ENCODE results near the gene DIP2C.

DIP2C gene

GRCh38 chr10:568848-569247 is 120.6 kb downstream of the DIP2C start:
- no peak for DNase-seq

- no peak for DNase-seq
Observed at GRCh38 chr10:567869-568268, 121.6 kb downstream of the DIP2C start.

- DNase-seq: no peak
Observed at GRCh38 chr10:566241-566885, 123.1 kb downstream of the DIP2C start.

GRCh38 chr10:565676-566075 is 123.8 kb downstream of the DIP2C start:
- DNase-seq: no peak

- DNase-seq: no peak
Observed at GRCh38 chr10:565146-565545, 124.3 kb downstream of the DIP2C start.

- DNase-seq: no peak
Observed at GRCh38 chr10:563827-564226, 125.6 kb downstream of the DIP2C start.

GRCh38 chr10:562142-562541 is 127.3 kb downstream of the DIP2C start:
- no peak for DNase-seq

GRCh38 chr10:561721-562120 is 127.7 kb downstream of the DIP2C start:
- DNase-seq: no peak

- no peak for DNase-seq
Observed at GRCh38 chr10:560314-560992, 129.0 kb downstream of the DIP2C start.

GRCh38 chr10:559767-560047 is 129.8 kb downstream of the DIP2C start:
- DNase-seq: no peak

- DNase-seq: no peak
Observed at GRCh38 chr10:558891-559766, 130.3 kb downstream of the DIP2C start.

- no peak for DNase-seq
Observed at GRCh38 chr10:558364-558763, 131.1 kb downstream of the DIP2C start.

GRCh38 chr10:557792-558328 is 131.6 kb downstream of the DIP2C start:
- DNase-seq: no peak

- DNase-seq: no peak
Observed at GRCh38 chr10:556971-557637, 132.4 kb downstream of the DIP2C start.

- no peak for DNase-seq
Observed at GRCh38 chr10:555682-556350, 133.7 kb downstream of the DIP2C start.

- no peak for DNase-seq
Observed at GRCh38 chr10:555281-555680, 134.2 kb downstream of the DIP2C start.

- no peak for DNase-seq
Observed at GRCh38 chr10:554182-554848, 135.2 kb downstream of the DIP2C start.

- DNase-seq: no peak
Observed at GRCh38 chr10:553233-553632, 136.2 kb downstream of the DIP2C start.

GRCh38 chr10:552679-553078 is 136.8 kb downstream of the DIP2C start:
- no peak for DNase-seq

- no peak for DNase-seq
Observed at GRCh38 chr10:551373-552252, 137.9 kb downstream of the DIP2C start.

All from suppressor macrophage treated with lipopolysaccharide for 4 hours (primary cell).